Activated CD8-positive, alpha-beta memory T cell treated with anti-CD3 and anti-CD28 coated beads, Interleukin-2, amount 50 U/mL, for 1 hour (primary cell): ENCODE measurements around the gene MTSS2.

Source experiments
- DNase-seq: peaks from one replicate; pipeline ENCODE4 v3.0.0-alpha.2; 2020; ENCODE audit errors: extremely low read depth

The MTSS2 gene

DNA sequence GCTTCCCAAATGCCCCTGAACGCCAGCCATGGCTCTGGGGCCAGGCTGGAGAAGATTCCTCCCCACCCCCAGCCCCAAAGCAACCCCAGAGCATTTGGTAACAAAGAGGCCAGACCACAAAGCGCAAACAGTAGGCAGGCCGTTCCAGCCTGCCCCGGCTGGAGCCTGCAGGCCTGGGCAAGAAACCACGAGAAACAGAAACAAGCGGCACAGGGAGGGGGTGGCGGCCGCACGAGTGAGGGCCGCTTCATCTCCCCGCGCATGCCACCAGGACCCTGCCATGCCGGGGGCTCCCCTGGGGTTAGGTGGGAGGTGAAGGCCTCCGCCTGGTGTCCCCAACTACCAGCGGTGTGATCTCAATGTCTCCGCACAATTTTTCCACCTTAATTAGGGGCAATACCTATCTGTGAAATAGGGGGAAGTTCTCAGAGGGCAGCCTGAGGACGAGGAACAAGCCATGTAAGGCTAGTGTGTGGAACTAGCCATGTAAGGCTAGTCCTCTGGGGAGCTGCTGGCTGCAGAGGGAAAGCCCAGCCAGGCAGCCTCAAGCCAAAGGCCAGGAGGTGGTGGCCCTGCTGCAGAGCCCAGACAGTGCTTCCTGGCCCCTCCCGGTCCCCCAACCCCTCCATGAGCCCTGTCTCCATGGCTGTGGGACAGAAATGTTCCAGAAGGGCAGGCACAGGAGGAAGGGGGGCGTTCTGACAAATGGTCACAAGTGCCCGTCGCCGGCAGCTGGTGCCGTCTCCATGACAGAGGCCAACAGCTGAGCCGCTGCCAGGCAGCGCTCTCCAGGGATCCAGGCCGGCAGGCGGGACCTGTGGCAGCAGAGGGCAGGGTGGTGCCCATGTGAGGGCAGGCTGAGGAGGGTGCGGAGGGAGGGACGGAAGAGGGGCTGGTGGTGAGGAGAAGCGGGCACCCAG, 14.5 kb upstream of the MTSS2 start:
- DNase-seq, result no peak

- no peak for DNase-seq
Measured at GRCh38 chr16:70699696-70700095, 13.8 kb upstream of the MTSS2 start.

DNA sequence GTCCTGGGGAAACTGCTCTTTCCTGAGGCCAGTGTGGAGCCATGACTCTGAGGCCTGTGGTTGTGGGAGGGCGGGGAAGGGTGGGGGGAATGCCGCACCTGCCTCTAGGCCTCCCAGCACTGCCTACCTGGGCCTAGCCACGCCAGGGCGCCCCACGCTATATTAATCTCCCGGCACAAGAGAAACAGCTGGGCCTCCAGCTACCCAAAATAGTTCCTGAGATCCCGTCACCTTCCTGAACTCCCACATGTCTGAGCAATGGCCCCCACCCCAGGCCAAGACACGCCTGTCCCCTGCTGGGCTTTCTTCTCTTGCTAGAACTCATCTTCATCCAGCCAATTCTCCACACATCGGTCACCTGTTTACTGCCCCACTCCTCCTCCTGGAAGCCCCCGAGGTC, 13.0 kb upstream of the MTSS2 start:
- no peak for DNase-seq

DNA sequence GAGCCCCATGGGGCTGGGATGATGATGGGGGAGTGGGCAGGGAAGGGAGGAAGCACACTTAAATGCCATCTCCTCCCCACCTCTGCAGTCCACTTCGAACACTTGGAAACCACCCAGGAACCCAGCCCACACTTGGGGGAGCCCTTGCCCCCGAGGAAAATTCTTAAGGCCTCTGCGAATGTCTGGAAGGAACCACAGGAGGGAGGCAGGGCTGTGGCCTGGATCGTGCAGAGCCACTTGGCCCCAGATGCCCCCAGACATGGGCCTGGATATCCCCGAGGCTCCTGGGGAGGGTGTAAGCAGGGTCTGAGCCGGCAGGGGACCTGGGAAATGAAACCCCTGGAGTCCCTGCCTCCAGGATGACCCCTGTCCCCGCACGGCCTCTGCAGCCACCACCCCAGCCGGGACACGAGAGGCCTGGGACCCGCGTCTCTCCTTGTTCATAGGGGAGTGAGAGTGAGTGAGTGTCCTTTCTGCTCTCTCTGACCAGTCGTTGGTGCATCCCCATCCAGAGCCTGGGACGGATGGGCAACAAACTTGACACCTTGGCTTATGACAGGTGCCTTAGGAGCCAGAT, 11.8 kb upstream of the MTSS2 start:
- no peak for DNase-seq

DNA sequence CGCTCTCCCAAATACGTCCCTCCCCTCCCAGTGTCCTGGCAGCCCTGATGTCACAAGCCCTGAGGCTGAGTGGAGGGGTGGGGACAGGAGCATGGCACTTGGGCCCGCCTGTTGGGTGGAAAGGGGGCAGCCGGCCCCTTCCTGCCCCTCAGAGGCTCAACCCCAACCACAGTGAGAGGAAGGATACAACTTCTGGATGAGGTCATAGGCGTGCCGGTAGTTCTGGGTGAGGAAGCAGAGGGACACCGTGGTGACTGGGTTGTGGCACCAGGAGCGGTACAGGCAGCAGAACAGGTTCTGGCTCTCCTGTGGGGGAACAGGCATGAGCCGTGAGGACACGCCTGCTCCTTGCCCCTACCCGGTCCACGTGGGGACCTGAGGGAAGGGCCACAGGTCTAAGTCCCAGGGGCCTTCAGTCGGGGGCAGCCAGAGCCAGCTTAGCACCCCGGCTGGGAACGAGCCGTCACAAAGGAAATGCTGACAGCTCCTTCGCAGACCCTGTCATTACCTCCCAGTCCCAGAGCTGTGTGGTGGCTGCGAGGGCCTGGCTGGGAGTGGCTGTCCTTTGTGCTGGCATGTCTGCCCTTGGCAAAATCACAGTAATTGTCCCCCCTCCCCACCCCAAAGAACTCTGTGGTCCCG, 11.2 kb upstream of the MTSS2 start:
- DNase-seq, result no peak

DNA sequence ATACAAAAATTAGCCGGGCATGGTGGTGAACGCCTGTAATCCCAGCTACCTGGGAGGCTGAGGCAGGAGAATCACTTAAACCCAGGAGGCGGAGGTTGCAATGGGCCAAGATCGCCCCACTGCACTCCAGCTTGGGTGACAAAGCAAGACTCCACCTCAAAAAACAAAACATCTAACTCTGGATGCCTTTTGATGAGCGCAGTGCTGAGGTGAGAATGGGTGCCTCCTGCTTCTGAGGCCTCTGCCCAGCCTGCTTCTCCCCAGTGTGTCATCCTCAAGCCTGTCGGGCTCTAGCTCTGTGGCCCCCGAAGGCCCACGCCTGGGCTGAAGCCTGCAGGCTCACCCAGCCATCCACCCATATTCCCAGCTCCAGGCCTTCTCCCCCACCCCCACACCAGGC, 10.5 kb upstream of the MTSS2 start:
- no peak for DNase-seq

DNA sequence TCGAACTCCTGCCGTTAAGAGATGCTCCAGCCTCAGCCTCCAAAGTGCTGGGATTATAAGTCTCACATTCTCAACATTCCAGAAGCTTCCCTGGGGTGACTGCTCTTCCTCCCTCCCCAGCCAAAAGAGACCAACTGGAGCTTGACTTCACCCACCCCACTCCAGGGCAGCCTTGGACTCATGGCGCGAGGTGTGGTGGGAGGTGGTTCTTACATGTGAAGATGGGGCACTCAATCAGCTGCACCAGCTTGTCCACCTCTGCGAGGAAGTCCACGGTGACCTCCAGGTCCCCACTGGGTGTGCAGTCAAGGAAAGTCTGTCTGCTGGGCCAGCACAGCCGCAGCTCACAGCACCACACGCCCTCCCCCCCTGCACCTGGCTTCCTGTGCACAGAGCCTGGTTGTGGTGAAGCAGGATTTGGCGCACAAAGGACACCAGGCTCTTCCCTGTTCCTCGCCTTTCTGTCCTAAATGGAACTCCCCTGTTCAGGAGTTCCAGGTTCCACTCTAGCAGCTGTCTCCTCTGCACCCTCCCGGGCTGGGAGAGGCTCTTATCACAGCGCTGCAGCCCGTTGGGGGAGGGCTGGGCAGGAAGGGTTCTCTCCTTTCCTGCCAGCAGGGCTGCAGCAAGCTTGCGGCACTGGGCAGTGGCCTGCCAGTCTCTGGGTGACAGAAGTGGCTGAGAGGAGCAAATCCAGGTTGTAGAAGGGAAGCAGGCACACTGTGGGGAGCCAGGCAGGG, 9.6 kb upstream of the MTSS2 start:
- no peak for DNase-seq

- DNase-seq, result no peak
Measured at GRCh38 chr16:70694868-70695218, 9.0 kb upstream of the MTSS2 start.

- DNase-seq, result no peak
Measured at GRCh38 chr16:70694088-70694867, 8.4 kb upstream of the MTSS2 start.

DNA sequence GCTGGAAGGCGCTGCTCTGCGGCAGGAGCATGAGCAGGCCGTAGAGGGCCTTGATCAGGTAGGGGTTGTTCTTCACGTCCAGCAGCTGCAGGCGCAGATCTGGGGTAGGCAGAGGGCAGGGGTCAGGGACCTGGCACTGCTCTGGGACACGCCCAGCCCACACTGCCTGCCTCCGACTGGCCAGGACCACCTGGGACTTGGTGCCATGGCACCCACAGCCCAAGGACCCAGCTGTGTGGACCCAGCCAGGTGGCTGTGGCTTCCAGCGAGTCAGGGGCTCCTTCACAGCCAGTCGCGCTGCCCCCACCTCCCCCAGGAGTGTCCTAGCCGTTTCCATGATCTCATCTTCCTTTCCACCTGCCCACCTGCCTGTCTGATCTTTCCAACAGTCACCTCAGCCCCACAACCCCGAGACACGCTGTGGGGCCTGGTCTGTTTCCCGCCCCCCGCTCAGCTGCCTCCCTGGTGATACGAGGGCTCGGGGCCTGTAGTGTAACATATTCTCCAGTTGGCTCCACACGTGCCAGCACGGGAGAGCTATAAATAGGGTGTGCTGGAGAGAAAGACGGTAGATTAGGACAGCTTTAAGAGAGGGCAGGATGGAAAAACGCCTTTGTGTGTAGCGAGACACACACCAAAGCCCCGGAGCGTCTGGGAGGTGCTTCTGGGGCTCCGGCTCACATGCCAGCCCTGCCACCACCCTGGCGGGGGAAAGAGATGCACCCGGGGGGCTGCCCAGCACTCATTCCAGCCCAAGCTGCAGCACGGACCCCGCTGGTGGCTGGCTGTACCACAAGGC, 7.2 kb upstream of the MTSS2 start:
- DNase-seq, result no peak

- no peak for DNase-seq
Measured at GRCh38 chr16:70692130-70692872, 6.4 kb upstream of the MTSS2 start.

DNA sequence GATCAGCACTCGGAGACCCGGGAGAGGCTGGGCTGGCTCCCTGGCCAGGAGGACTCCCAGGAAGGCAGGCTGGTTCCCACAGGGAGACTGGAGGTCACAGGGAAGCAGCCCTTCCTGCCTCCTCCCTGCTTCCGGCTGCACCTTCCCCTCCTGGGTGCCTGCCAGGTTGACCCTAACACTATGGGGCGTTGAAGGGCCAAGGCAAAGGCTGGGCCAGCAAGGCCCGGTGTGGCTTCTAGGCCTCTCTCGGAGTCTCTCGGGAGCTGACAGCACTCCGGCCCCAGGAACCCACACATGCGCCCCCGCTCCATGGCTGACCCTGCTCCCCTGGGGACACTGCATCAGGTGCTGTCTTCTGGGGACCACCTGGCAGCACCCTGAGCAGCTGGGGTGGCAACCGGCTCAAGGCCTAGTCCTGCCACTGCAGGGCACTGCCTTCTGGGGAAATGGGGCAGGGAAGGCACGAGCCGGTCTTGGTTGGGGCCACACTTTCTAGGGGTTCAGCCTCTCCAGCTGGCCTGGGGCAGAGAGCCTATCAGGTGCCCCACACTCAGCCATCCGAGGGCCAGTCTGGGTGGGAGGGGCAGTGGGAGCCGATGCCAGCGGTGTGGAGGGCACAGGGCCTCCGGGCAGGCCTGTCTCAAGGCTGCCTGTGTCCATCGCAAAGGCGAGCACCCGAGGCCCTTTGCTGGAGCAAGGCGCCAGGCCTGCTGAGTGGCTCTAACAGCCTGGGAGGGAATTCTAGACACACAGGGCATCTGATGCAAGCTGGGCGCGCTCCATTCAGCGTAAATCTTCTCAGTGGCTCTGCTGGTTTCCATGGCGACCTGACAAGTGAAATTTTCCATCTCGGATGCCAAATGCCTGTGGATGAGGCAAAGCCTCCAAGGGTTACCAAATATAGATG, 5.6 kb upstream of the MTSS2 start:
- no peak for DNase-seq

DNA sequence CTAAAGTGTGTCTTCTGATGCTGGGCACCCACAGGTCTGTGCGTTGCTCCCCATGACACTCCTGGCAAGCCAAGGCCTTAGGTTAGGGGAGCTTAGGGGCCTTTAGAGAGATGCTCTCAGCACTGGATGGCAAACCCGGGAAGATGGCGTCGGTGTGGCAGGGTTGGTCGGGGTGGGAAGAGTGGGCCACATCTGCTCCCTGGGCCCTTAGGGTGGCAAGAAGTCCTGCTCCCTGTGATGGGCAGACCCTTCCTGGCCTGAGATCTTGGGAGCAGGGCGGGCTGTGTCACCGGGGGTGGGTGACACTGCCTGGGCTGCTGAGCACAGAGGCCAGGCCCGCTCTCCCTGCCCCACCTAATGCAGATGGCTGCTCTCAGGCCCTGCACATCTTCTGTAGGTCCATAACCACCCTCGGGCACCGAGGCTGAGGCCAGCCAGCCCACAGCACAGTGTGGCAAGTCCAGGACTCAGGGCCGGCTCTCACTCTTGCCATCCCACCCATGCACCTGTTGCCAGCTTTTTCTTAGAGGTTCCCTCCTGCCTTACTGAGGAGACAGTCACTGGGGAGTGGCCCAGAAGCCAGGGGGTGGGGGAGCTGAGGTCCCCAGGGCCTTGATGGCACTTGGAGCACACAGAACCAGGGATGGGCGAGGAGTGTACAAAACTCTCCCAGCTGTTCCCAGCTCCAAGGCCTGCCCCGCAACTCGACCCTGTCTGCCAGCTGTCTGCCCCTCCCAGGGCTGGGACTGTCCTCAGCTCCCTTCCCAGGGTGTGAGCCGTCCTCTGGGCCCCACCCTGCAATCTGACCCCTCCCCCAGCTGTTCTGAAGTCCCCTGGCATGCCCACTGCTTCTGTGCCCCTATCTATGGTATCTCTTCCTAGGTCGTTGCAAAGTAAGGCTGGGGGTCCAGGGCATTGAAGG, 4.4 kb upstream of the MTSS2 start:
- no peak for DNase-seq

DNA sequence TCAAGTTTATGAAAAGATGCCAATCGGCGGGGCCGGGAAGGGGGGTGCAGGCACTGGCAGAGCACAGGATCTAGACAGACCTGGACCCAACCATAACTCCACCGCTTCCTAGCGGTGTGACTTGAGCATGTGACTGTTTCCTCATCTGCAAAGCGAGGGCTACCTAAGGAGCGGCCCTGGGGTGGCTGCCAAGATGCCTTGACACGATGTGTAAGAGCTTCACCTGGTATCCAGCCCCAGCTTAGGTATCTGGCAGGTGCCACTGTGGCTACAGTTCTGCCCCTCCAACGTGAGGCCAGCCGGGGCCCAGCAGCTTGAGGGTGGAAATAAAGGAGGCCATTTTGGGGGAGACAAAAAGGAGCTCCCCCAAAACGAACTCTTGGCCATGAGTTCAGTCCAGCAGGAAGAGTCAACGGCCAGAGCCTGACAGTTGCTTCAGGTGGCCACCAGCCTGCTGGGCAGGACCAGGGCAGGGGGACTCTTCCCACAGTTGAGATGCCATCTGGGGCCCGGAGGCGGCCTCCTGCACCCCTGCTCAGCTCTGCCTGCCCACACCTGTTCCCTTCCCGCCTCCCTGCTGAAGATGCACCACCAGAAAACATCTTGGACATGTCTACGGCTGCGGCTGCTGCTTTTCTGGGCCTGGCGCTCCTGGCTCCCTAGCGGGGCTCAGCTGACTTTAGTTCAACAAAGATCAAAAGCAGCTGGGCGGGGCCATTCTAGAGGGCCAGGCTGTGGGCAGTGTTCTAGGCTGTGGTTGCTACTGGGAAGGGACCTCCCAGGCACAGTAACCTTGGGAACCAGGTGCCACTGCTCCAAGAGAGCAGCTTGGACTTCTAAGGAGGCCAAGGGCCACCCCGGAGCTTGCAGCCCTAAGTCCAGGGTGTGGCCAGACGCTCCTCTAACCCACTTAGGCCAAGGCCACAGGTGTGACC, 3.4 kb upstream of the MTSS2 start:
- no peak for DNase-seq

DNA sequence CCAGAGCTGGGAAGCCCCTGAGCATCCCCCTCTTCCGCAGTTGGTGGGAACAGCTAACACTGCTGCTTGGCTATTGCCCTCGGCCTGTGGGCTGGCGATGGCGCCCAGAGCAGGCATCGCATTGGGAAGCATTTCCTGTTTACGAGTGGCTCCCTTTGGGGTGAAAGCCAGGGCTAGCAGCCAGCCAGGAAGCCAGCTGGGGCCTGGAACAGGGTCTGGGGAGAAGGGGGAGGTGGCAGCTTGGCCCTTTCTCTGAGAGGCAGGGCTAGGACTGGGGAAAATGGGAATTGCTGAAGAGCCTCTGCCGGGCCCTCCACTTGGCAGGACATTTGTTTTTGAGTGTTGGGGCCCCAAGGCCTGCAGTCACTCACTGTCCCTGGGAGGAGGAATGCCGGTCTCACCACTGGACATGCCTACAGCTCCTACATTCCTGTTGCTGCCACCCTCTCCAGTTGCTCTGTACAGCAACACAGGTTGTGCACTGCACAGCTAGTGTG, 2.4 kb upstream of the MTSS2 start:
- DNase-seq, result no peak

GRCh38 chr16:70687671-70688245, 1.9 kb upstream of the MTSS2 start:
- no peak for DNase-seq
